ENCODE measurements around the gene BAK1. TPM values are rescaled to one million over a fixed set of nuclear protein-coding genes. Genes with fewer than 3 reads are reported as not detected.

Gene BAK1
- total and polyA plus RNA-seq, 2 of the 4 experiments (the other 2 are of a cell fraction): 12.0 to 19.0 TPM

- dilution Hi-C loops (cut with HindIII; ENCODE audit: low sequenced_read_pairs, unreplicated experiment): no loop called here
- Histone ChIP-seq H3K56ac (ENCODE audit: extremely low read depth, insufficient read depth, low read length) (no peak overlapping the region), H2AK5ac (ENCODE audit: low read depth, low read length) (peak overlapping the region; percentile 59), H2AK9ac (replicated peaks; ENCODE audit: low read depth, low read length, poor library complexity) (no peak overlapping the region), H3K14ac (replicated peaks; ENCODE audit: low read depth, low read length) (peak overlapping the region; percentile 68; the same call in 1 of the 2 replicates), H3K4me2 (ENCODE audit: low read depth, low read length) (no peak overlapping the region), H2BK20ac (ENCODE audit: low read depth, low read length) (peak overlapping the region; percentile 36), H2BK5ac (ENCODE audit: low read depth, low read length, poor library complexity, severe bottlenecking) (no peak overlapping the region), H3K36me3 (ENCODE audit: control insufficient read depth, insufficient read depth, low read length) (no peaks in the 10 kb centered on the region), H3K9me3 (ENCODE audit: control insufficient read depth, insufficient read depth, low read length) (no peaks in the 10 kb centered on the region), H3K23ac (ENCODE audit: low read depth, low read length) (no peak overlapping the region), H4K20me1 (ENCODE audit: insufficient read depth, low read length) (no peaks in the 10 kb centered on the region), H3K9ac (ENCODE audit: low read depth, low read length) (no peak overlapping the region), H3K79me1 (ENCODE audit: low read depth in 1 of 2, low read length in 2 of 2) (no peaks in the 10 kb centered on the region), H3K27ac (ENCODE audit: insufficient read depth, low read length) (no peak overlapping the region), H2AFZ (replicated peaks; ENCODE audit: low read length, poor library complexity) (peak overlapping the region; percentile 96), H4K91ac (ENCODE audit: insufficient read depth, low read depth, low read length) (peak overlapping the region; percentile 17; the same call in 1 of the 2 replicates), H3K4me1 (ENCODE audit: control insufficient read depth, insufficient read depth, low read length) (peaks cover 15% of the 10 kb centered on the region), H2BK15ac (ENCODE audit: low read depth, low read length) (peak overlapping the region; percentile 15; the same call in 1 of the 3 replicates), H3K4ac (ENCODE audit: low read depth, low read length) (peak overlapping the region; percentile 46), H2BK120ac (ENCODE audit: low read depth, low read length) (peak overlapping the region; percentile 95), H3K4me3 (ENCODE audit: insufficient read depth, low read depth, low read length) (no peak overlapping the region), H3K9me1 (ENCODE audit: insufficient read depth, low read length) (peaks cover 14% of the 10 kb centered on the region), H3K27me3 (ENCODE audit: control insufficient read depth, insufficient read depth, low read length) (no peaks in the 10 kb centered on the region), H4K8ac (ENCODE audit: low read depth in 2 of 2, low read length in 2 of 2) (peak overlapping the region in 1 of 2 experiments; percentile 91; a peak in 2 of 4 replicates), H4K5ac (ENCODE audit: low read depth, low read length) (no peak overlapping the region), H3K18ac (ENCODE audit: low read depth, low read length) (no peak overlapping the region)
- intact Hi-C loops (cut with micrococcal nuclease): no loop called here
- POLR2A ChIA-PET (ENCODE audit: unreplicated experiment): no interaction called here
- no peak for TF ChIP-seq RFX5 (IDR thresholded peaks at IDR 0.05; ENCODE audit: low read depth, low read length)
- TF ChIP-seq MAFK (IDR thresholded peaks at IDR 0.05; ENCODE audit: low read depth, low read length): no peak
- no peak for TF ChIP-seq ELK1 (IDR thresholded peaks at IDR 0.05; ENCODE audit: borderline replicate concordance, low read depth, low read length)
- no peak for TF ChIP-seq MXI1 (IDR thresholded peaks at IDR 0.05; ENCODE audit: borderline replicate concordance, low read depth, low read length)
- no peak for TF ChIP-seq MAZ (IDR thresholded peaks at IDR 0.05; ENCODE audit: borderline replicate concordance, low read depth, low read length)
- TF ChIP-seq USF2 (IDR thresholded peaks at IDR 0.05; ENCODE audit: low read depth, low read length): no peak
- TF ChIP-seq SMC3 (IDR thresholded peaks at IDR 0.05; ENCODE audit: low read depth, low read length): no peak
- TF ChIP-seq CTCF (conservative IDR thresholded peaks at IDR 0.05; ENCODE audit: low read depth, low read length): no peak
- TF ChIP-seq CEBPB (IDR thresholded peaks at IDR 0.05; ENCODE audit: low read depth, low read length): no peak
- no peak for TF ChIP-seq BHLHE40 (IDR thresholded peaks at IDR 0.05; ENCODE audit: low read depth, low read length)
- no peak for TF ChIP-seq NFE2L2 (IDR thresholded peaks at IDR 0.05; ENCODE audit: low read depth, low read length)
- no peak for TF ChIP-seq RAD21 (IDR thresholded peaks at IDR 0.05; ENCODE audit: low read length)
- WGBS, 2 experiments (ENCODE audit: extremely low coverage in 2 of 2, insufficient read length in 1 of 2): no CpG with 5 or more reads among the region's 9 CpGs
- no TSS peak for BruUV-seq (replicated peaks)
- in situ Hi-C loops (cut with MboI; ENCODE audit: low sequenced_read_pairs): no loop called here
- no peak for ATAC-seq (ENCODE audit: low read depth)
- no peak for DNase-seq
- CTCF ChIA-PET: no interaction called here
These were observed 11.5 kb upstream of the BAK1 start for GRCh38 chr6:33591424-33592032.
